SK-N-SH treated with all-trans-retinoic acid at 6 μM for 48 hours (cell line): Measurements from ENCODE around the gene ECHS1.

ENCODE experiments used
- ATAC-seq: fragments of 200-7000 bp; cut with Tn5 transposase; 3 replicates; pipeline ENCODE4 v1.9.1; 2020; ENCODE audit warnings: mild to moderate bottlenecking, moderate library complexity
- ARNTL ChIP-seq: fragments of 450-650 bp; formaldehyde crosslinking; IDR thresholded peaks from 2 replicates; pipeline ENCODE4 v1.5.0; 2020; ENCODE audit warnings: low read depth, mild to moderate bottlenecking, moderate library complexity, borderline replicate concordance
- CREB5 ChIP-seq: fragments of 250-450 bp; sonication (Bioruptor Pico); IDR thresholded peaks from 2 replicates; pipeline ENCODE4 v1.5.1; 2020; ENCODE audit warnings: low read depth, mild to moderate bottlenecking, moderate library complexity
- CSDC2 ChIP-seq: fragments of 250-450 bp; sonication (Bioruptor Pico); IDR thresholded peaks from 2 replicates; pipeline ENCODE4 v1.5.0; 2020; ENCODE audit warnings: mild to moderate bottlenecking, moderate library complexity
- ESRRG ChIP-seq: fragments of 250-450 bp; sonication (Bioruptor Pico); IDR thresholded peaks from 2 replicates; pipeline ENCODE4 v1.6.1; 2021; ENCODE audit warnings: mild to moderate bottlenecking
- GLIS3 ChIP-seq: fragments of 250-450 bp; sonication (Bioruptor Pico); IDR thresholded peaks from 2 replicates; pipeline ENCODE4 v1.5.0; 2020; ENCODE audit warnings: mild to moderate bottlenecking, moderate library complexity
- ISL1 ChIP-seq: fragments of 250-450 bp; sonication (Bioruptor Pico); IDR thresholded peaks from 2 replicates; pipeline ENCODE4 v2.1.2; 2022; ENCODE audit warnings: mild to moderate bottlenecking, moderate library complexity
- OSR1 ChIP-seq: fragments of 250-450 bp; sonication (Bioruptor Pico); IDR thresholded peaks from 2 replicates; pipeline ENCODE4 v1.8.0; 2022; ENCODE audit warnings: moderate library complexity, mild to moderate bottlenecking, inconsistent platforms
- POU6F1 ChIP-seq: fragments of 250-450 bp; sonication (Bioruptor Pico); IDR thresholded peaks from 2 replicates; pipeline ENCODE4 v1.8.0; 2021; ENCODE audit warnings: low read depth, mild to moderate bottlenecking, moderate library complexity, borderline replicate concordance
- RARB ChIP-seq: fragments of 250-450 bp; sonication (Bioruptor Pico); IDR thresholded peaks from 2 replicates; pipeline ENCODE4 v1.8.0; 2021; ENCODE audit warnings: mild to moderate bottlenecking, moderate library complexity
- SNAI2 ChIP-seq: fragments of 250-450 bp; sonication (Bioruptor Pico); IDR thresholded peaks from 2 replicates; pipeline ENCODE4 v1.5.0; 2020; ENCODE audit warnings: mild to moderate bottlenecking, moderate library complexity
- TCF4 ChIP-seq: fragments of 250-450 bp; sonication (Bioruptor Pico); IDR thresholded peaks from 2 replicates; pipeline ENCODE4 v1.8.0; 2021; ENCODE audit warnings: mild to moderate bottlenecking, moderate library complexity, borderline replicate concordance
- TOX ChIP-seq: fragments of 250-450 bp; sonication (Bioruptor Pico); IDR thresholded peaks from 2 replicates; pipeline ENCODE4 v1.8.0; 2021; ENCODE audit warnings: mild to moderate bottlenecking, moderate library complexity, borderline replicate concordance
- TSHZ2 ChIP-seq: fragments of 250-450 bp; sonication (Bioruptor Pico); IDR thresholded peaks from 2 replicates; pipeline ENCODE4 v1.5.0; 2020; ENCODE audit warnings: mild to moderate bottlenecking, moderate library complexity
- ZFP3 ChIP-seq: fragments of 250-450 bp; sonication (Bioruptor Pico); IDR thresholded peaks from 2 replicates; pipeline ENCODE4 v1.5.0; 2020; ENCODE audit warnings: mild to moderate bottlenecking, moderate library complexity
- ZFP30 ChIP-seq: fragments of 450-650 bp; formaldehyde crosslinking; IDR thresholded peaks from 2 replicates; pipeline ENCODE4 v1.5.0; 2022; ENCODE audit warnings: mild to moderate bottlenecking, moderate library complexity
- ZNF565 ChIP-seq: fragments of 450-650 bp; formaldehyde crosslinking; conservative IDR thresholded peaks from 2 replicates; pipeline ENCODE4 v1.5.0; 2020; ENCODE audit warnings: low read depth, mild to moderate bottlenecking, moderate library complexity
- ZNF70 ChIP-seq: fragments of 450-650 bp; formaldehyde crosslinking; IDR thresholded peaks from 2 replicates; pipeline ENCODE4 v1.5.0; 2020; ENCODE audit warnings: mild to moderate bottlenecking, moderate library complexity
- ZNF8 ChIP-seq: fragments of 450-650 bp; formaldehyde crosslinking; IDR thresholded peaks from 2 replicates; pipeline ENCODE4 v1.5.0; 2020; ENCODE audit warnings: mild to moderate bottlenecking, moderate library complexity
- TF ChIP-seq, protein P1 (sequence below): fragments of 250-450 bp; sonication (Bioruptor Pico); IDR thresholded peaks from 2 replicates; pipeline ENCODE4 v1.8.0; 2020; ENCODE audit warnings: mild to moderate bottlenecking, moderate library complexity, borderline replicate concordance

The ECHS1 gene

DNA sequence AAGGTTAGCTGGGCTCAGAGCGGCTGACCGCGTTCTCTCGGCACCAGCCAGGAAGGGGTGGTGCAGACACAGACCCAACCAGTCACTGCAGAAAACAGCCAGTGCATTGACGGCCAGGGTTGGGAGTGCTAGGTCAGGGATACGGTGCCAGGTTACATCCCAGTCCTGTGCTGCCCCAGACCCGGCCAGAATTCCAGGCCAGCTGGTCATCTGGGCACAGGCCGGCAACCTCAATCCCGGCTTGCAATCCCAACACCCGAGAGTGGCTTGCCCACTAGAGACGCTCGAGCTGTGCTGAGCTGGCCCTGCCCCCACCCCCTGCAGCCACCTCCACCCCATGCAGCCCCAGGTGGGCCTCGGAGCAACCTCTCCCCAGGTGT, 22.2 kb downstream of the ECHS1 start:
- ATAC-seq, result peak; percentile 13
- TF ChIP-seq CSDC2 (CRISPR knock-in tag) (no peak), ESRRG (CRISPR knock-in tag) (no peak), ZNF565 (CRISPR knock-in tag) (no peak), ARNTL (no peak), SNAI2 (CRISPR knock-in tag) (no peak), ISL1 (no peak), ZFP30 (CRISPR knock-in tag) (no peak)

GRCh38 chr10:133350283-133350949, 22.7 kb downstream of the ECHS1 start:
- peak; percentile 2; the same call in 1 of the 3 replicates for ATAC-seq
- TF ChIP-seq RARB (CRISPR knock-in tag) (no peak), ZFP3 (CRISPR knock-in tag) (no peak), ZNF70 (CRISPR knock-in tag) (no peak), TSHZ2 (CRISPR knock-in tag) (no peak), ZNF8 (CRISPR knock-in tag) (no peak), TCF4 (no peak), POU6F1 (CRISPR knock-in tag) (no peak), ARNTL (no peak)
- TF ChIP-seq, protein P1, sequence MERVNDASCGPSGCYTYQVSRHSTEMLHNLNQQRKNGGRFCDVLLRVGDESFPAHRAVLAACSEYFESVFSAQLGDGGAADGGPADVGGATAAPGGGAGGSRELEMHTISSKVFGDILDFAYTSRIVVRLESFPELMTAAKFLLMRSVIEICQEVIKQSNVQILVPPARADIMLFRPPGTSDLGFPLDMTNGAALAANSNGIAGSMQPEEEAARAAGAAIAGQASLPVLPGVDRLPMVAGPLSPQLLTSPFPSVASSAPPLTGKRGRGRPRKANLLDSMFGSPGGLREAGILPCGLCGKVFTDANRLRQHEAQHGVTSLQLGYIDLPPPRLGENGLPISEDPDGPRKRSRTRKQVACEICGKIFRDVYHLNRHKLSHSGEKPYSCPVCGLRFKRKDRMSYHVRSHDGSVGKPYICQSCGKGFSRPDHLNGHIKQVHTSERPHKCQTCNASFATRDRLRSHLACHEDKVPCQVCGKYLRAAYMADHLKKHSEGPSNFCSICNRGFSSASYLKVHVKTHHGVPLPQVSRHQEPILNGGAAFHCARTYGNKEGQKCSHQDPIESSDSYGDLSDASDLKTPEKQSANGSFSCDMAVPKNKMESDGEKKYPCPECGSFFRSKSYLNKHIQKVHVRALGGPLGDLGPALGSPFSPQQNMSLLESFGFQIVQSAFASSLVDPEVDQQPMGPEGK (CRISPR knock-in tag), result no peak

DNA sequence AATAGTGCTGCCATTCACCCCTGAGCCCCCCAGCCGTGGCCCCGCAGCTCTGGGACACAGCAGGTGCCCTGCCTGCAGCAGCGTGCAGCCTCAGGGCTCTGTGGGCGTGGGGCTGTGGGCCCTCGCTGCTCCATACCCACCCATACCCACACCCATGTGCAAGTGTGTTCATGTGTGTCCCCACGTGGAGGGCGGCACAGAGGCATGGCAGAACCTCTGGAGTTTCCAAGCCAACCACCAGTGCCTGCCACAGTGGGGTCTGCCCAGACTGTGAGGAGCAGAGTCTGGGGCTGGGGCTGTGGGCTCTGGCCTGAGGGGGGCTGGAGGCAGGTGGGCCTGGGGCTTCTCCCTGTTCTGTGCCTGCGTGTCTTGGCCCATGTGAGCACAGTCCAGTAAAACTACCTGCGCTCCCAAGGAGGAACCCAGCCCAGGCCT, 23.6 kb downstream of the ECHS1 start:
- TF ChIP-seq TSHZ2 (CRISPR knock-in tag), result no peak
- TF ChIP-seq ESRRG (CRISPR knock-in tag), result no peak
- no peak for TF ChIP-seq ISL1
- TF ChIP-seq ZNF565 (CRISPR knock-in tag), result no peak
- no peak for TF ChIP-seq TOX (CRISPR knock-in tag)
- TF ChIP-seq OSR1 (CRISPR knock-in tag), result no peak
- no peak for TF ChIP-seq ZFP3 (CRISPR knock-in tag)
- no peak for TF ChIP-seq CSDC2 (CRISPR knock-in tag)
- TF ChIP-seq SNAI2 (CRISPR knock-in tag), result no peak
- no peak for TF ChIP-seq GLIS3 (CRISPR knock-in tag)
- TF ChIP-seq ARNTL, result no peak

GRCh38 chr10:133349160-133349568, 24.0 kb downstream of the ECHS1 start:
- no peak for ATAC-seq
- TF ChIP-seq CREB5 (CRISPR knock-in tag) (no peak), ESRRG (CRISPR knock-in tag) (no peak), POU6F1 (CRISPR knock-in tag) (no peak), ARNTL (no peak), TSHZ2 (CRISPR knock-in tag) (no peak), ZNF565 (CRISPR knock-in tag) (no peak)

More for the DNA sequence above, 23.6 kb downstream of the ECHS1 start:
- no peak; the same call in 2 of the 3 replicates for ATAC-seq
